ENCODE measurements around the gene HSD17B14.
A peak's percentile ranks its signal among the peaks of the same experiment; 100 is the strongest.

The HSD17B14 gene

GRCh38 chr19:48833049-48833448 lies 3.2 kb downstream of the HSD17B14 start:
- Histone ChIP-seq H3K4me2 (no peak overlapping the region), H3K27ac (no peak overlapping the region), H3K4me3 (no peak overlapping the region), H3K27me3 (no peaks in the 10 kb centered on the region), H3K9me3 (no peaks in the 10 kb centered on the region), H3K36me3 (peaks cover 4% of the 10 kb centered on the region; the same call in 1 of the 2 replicates), H3K4me1 (peaks cover 46% of the 10 kb centered on the region), H3K9ac (no peak overlapping the region), H4K20me1 (no peaks in the 10 kb centered on the region)
- no peak for TF ChIP-seq Cebpa-rat (IDR thresholded peaks at IDR 0.05)

GRCh38 chr19:48830965-48831364 lies 5.3 kb downstream of the HSD17B14 start:
- Histone ChIP-seq H3K9me3 (no peaks in the 10 kb centered on the region), H3K36me3 (peaks cover 7% of the 10 kb centered on the region; the same call in 1 of the 2 replicates), H3K4me2 (no peak overlapping the region), H3K9ac (no peak overlapping the region), H4K20me1 (no peaks in the 10 kb centered on the region), H3K4me1 (peaks cover 27% of the 10 kb centered on the region), H3K27ac (no peak overlapping the region), H3K4me3 (no peak overlapping the region), H3K27me3 (no peaks in the 10 kb centered on the region)
- no peak for TF ChIP-seq Cebpa-rat (IDR thresholded peaks at IDR 0.05)

GRCh38 chr19:48830088-48830487 lies 6.2 kb downstream of the HSD17B14 start:
- H4K20me1 ChIP-seq: no peaks in the 10 kb centered on the region
- H3K4me2 ChIP-seq: no peak overlapping the region
- TF ChIP-seq Cebpa-rat (IDR thresholded peaks at IDR 0.05): no peak
- H3K4me1 ChIP-seq: peaks cover 18% of the 10 kb centered on the region
- no peak overlapping the region for H3K9ac ChIP-seq
- H3K27me3 ChIP-seq: no peaks in the 10 kb centered on the region
- no peak overlapping the region for H3K4me3 ChIP-seq
- H3K9me3 ChIP-seq: no peaks in the 10 kb centered on the region
- peaks cover 7% of the 10 kb centered on the region; the same call in 1 of the 2 replicates for H3K36me3 ChIP-seq
- H3K27ac ChIP-seq: no peak overlapping the region

GRCh38 chr19:48826606-48827020 lies 9.7 kb downstream of the HSD17B14 start:
- Histone ChIP-seq H3K9me3 (0 out of 2 replicates have a peak, but pooled peaks cover 5% of the 10 kb centered on the region), H3K27ac (no peak overlapping the region), H3K27me3 (no peaks in the 10 kb centered on the region), H3K4me1 (no peaks in the 10 kb centered on the region), H4K20me1 (no peaks in the 10 kb centered on the region), H3K4me2 (no peak overlapping the region), H3K9ac (no peak overlapping the region), H3K36me3 (peaks cover 22% of the 10 kb centered on the region), H3K4me3 (no peak overlapping the region)
- TF ChIP-seq Cebpa-rat (IDR thresholded peaks at IDR 0.05): no peak

- Histone ChIP-seq H3K9me3 (0 out of 2 replicates have a peak, but pooled peaks cover 5% of the 10 kb centered on the region), H3K4me1 (0 out of 2 replicates have a peak, but pooled peaks cover 4% of the 10 kb centered on the region), H3K9ac (no peak overlapping the region), H3K4me2 (no peak overlapping the region), H3K36me3 (peaks cover 21% of the 10 kb centered on the region), H4K20me1 (no peaks in the 10 kb centered on the region), H3K4me3 (no peak overlapping the region), H3K27me3 (no peaks in the 10 kb centered on the region), H3K27ac (no peak overlapping the region)
- TF ChIP-seq Cebpa-rat (IDR thresholded peaks at IDR 0.05): no peak
Observed at GRCh38 chr19:48822514-48822913, 13.8 kb downstream of the HSD17B14 start.

GRCh38 chr19:48821633-48822032 lies 14.7 kb downstream of the HSD17B14 start:
- 0 out of 2 replicates have a peak, but pooled peaks cover 5% of the 10 kb centered on the region for H3K9me3 ChIP-seq
- no peak overlapping the region for H3K4me2 ChIP-seq
- no peak for TF ChIP-seq Cebpa-rat (IDR thresholded peaks at IDR 0.05)
- peaks cover 5% of the 10 kb centered on the region for H3K4me1 ChIP-seq
- H3K27me3 ChIP-seq: no peaks in the 10 kb centered on the region
- peaks cover 21% of the 10 kb centered on the region for H3K36me3 ChIP-seq
- no peak overlapping the region for H3K27ac ChIP-seq
- no peaks in the 10 kb centered on the region for H4K20me1 ChIP-seq
- no peak overlapping the region for H3K4me3 ChIP-seq
- H3K9ac ChIP-seq: no peak overlapping the region

GRCh38 chr19:48819366-48819816 lies 16.9 kb downstream of the HSD17B14 start:
- no peak for TF ChIP-seq Cebpa-rat (IDR thresholded peaks at IDR 0.05)
- H3K9me3 ChIP-seq: 0 out of 2 replicates have a peak, but pooled peaks cover 5% of the 10 kb centered on the region
- no peaks in the 10 kb centered on the region for H4K20me1 ChIP-seq
- no peak overlapping the region for H3K4me2 ChIP-seq
- H3K4me1 ChIP-seq: peaks cover 27% of the 10 kb centered on the region
- H3K27ac ChIP-seq: no peak overlapping the region
- no peak overlapping the region for H3K9ac ChIP-seq
- H3K27me3 ChIP-seq: no peaks in the 10 kb centered on the region
- H3K4me3 ChIP-seq: no peak overlapping the region
- peaks cover 18% of the 10 kb centered on the region for H3K36me3 ChIP-seq

GRCh38 chr19:48818234-48818820 lies 18.0 kb downstream of the HSD17B14 start:
- H3K4me1 ChIP-seq: peaks cover 33% of the 10 kb centered on the region
- no peak overlapping the region for H3K4me2 ChIP-seq
- no peaks in the 10 kb centered on the region for H4K20me1 ChIP-seq
- TF ChIP-seq Cebpa-rat (IDR thresholded peaks at IDR 0.05): no peak
- peaks cover 18% of the 10 kb centered on the region for H3K36me3 ChIP-seq
- no peak overlapping the region for H3K9ac ChIP-seq
- H3K27me3 ChIP-seq: no peaks in the 10 kb centered on the region
- no peak overlapping the region for H3K4me3 ChIP-seq
- 0 out of 2 replicates have a peak, but pooled peaks cover 5% of the 10 kb centered on the region for H3K9me3 ChIP-seq
- H3K27ac ChIP-seq: no peak overlapping the region

- H3K27me3 ChIP-seq: no peaks in the 10 kb centered on the region
Observed at GRCh38 chr19:48817585-48818124, 18.6 kb downstream of the HSD17B14 start.

GRCh38 chr19:48815870-48816501 lies 20.3 kb downstream of the HSD17B14 start:
- Histone ChIP-seq H3K4me1 (peaks cover 56% of the 10 kb centered on the region), H3K9ac (0 out of 2 replicates have a peak overlapping the region, but pooled peaks have one; percentile 16), H3K4me2 (peak overlapping the region; percentile 63), H3K27ac (peak overlapping the region; percentile 74), H4K20me1 (no peaks in the 10 kb centered on the region), H3K9me3 (no peaks in the 10 kb centered on the region), H3K36me3 (no peaks in the 10 kb centered on the region), H3K27me3 (no peaks in the 10 kb centered on the region), H3K4me3 (no peak overlapping the region)
- no peak for TF ChIP-seq Cebpa-rat (IDR thresholded peaks at IDR 0.05)

More at GRCh38 chr19:48817585-48818124, 18.6 kb downstream of the HSD17B14 start:
- H4K20me1 ChIP-seq: no peaks in the 10 kb centered on the region
- H3K4me3 ChIP-seq: no peak overlapping the region
- H3K27ac ChIP-seq: no peak overlapping the region
- no peak for TF ChIP-seq Cebpa-rat (IDR thresholded peaks at IDR 0.05)
- H3K4me2 ChIP-seq: no peak overlapping the region
- 0 out of 2 replicates have a peak, but pooled peaks cover 4% of the 10 kb centered on the region for H3K9me3 ChIP-seq
- H3K4me1 ChIP-seq: peaks cover 40% of the 10 kb centered on the region
- H3K9ac ChIP-seq: no peak overlapping the region
- H3K36me3 ChIP-seq: peaks cover 14% of the 10 kb centered on the region
